GM12891 (cell line): ENCODE data around the gene KLF14.

Source experiments
- PAX5 ChIP-seq: IDR thresholded peaks from 2 replicates; pipeline ENCODE4 v1.6.1; 2011; ENCODE audit warnings: low read length, moderate library complexity, mild to moderate bottlenecking; ENCODE audit not compliant: insufficient read depth, severe bottlenecking
- POLR2A ChIP-seq: IDR thresholded peaks from 2 replicates; pipeline ENCODE4 v1.6.1; 2011; ENCODE audit warnings: low read depth, low read length, control low read depth
- POLR2AphosphoS5 ChIP-seq: IDR thresholded peaks from 2 replicates; pipeline ENCODE4 v1.6.1; 2011; ENCODE audit warnings: low read depth, low read length, control low read depth
- POU2F2 ChIP-seq: IDR thresholded peaks from 2 replicates; pipeline ENCODE4 v1.6.1; 2011; ENCODE audit warnings: low read depth, mild to moderate bottlenecking, control low read depth, low read length, moderate library complexity
- SPI1 ChIP-seq: IDR thresholded peaks from 2 replicates; pipeline ENCODE4 v1.6.1; 2011; ENCODE audit warnings: low read depth, low read length, control low read depth
- TAF1 ChIP-seq: IDR thresholded peaks from 2 replicates; pipeline ENCODE4 v1.6.1; 2011; ENCODE audit warnings: low read depth, low read length, control low read depth

- no peak for TF ChIP-seq POLR2AphosphoS5
- no peak for TF ChIP-seq PAX5
- no peak for TF ChIP-seq TAF1
- TF ChIP-seq POLR2A = no peak
- peak; percentile 88 for TF ChIP-seq SPI1
- TF ChIP-seq POU2F2 = no peak
Observed at GRCh38 chr7:130741331-130741995, 7.5 kb upstream of the KLF14 start.
